WERI-Rb-1 (cell line): ENCODE measurements around the gene BEGAIN.

Source experiments
- DNase-seq: peaks from one replicate; pipeline ENCODE4 v3.0.0-alpha.2; 2020
- H3K27ac ChIP-seq: fragments of 250-450 bp; sonication (Bioruptor Pico); 2 replicates; pipeline ENCODE4 v1.5.1; 2020; ENCODE audit warnings: mild to moderate bottlenecking, moderate library complexity
- H3K27me3 ChIP-seq: fragments of 250-450 bp; sonication (Bioruptor Pico); 2 replicates; pipeline ENCODE4 v1.5.1; 2021; ENCODE audit warnings: mild to moderate bottlenecking, low read depth, moderate library complexity; ENCODE audit not compliant: insufficient read depth, severe bottlenecking
- H3K36me3 ChIP-seq: fragments of 250-450 bp; sonication (Bioruptor Pico); 2 replicates; pipeline ENCODE4 v1.5.1; 2020; ENCODE audit warnings: mild to moderate bottlenecking, moderate library complexity
- H3K4me3 ChIP-seq: 2 replicates; pipeline ENCODE4 v1.5.1; 2011; ENCODE audit warnings: low read depth, mild to moderate bottlenecking, control low read depth, low read length
- H3K9me3 ChIP-seq: fragments of 250-450 bp; sonication (Bioruptor Pico); 2 replicates; pipeline ENCODE4 v1.5.1; 2021; ENCODE audit warnings: mild to moderate bottlenecking, moderate library complexity; ENCODE audit not compliant: severe bottlenecking
- CTCF ChIP-seq: IDR thresholded peaks from 2 replicates; pipeline ENCODE4 v1.5.1; 2011; ENCODE audit warnings: low read depth, mild to moderate bottlenecking, control low read depth, inconsistent platforms, low read length

The BEGAIN gene

DNA sequence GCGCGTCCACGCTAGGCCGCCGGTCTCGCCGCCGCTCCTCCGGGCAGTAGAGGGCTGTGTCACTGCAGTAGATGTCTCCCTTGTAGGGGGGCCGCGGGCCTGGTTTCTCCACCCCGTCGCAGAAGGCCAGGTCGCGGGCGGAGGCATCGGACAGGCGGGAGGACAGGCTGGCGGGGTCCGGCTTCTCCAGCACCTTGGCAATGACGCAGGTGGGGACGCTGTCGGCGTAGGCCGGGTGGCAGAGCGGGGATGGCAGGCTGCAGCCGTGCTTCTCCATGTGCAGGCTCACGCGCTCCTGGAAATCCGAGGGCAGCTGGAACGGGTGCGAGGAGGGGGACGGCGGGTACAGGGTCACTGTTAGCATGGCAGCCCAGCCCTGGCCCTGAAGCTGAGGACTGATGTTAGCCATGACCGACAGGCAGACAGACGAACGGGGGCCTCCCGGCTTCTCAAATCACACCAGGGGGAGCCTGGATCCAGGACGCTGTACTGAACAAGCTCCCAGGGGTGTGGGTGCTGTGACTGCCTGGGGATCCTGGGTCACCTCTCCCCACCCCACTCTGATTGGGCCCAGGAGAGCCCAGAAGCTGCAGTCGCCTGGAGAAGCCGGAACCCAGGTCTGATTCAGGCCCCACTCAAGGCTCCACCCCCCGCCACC is 48.1 kb downstream of the BEGAIN start:
- no peaks in the 10 kb centered on the region for H3K36me3 ChIP-seq
- H3K4me3 ChIP-seq: no peak overlapping the region
- no peaks in the 10 kb centered on the region for H3K9me3 ChIP-seq
- H3K27me3 ChIP-seq: no peaks in the 10 kb centered on the region
- no peak for DNase-seq
- H3K27ac ChIP-seq: no peak overlapping the region
- TF ChIP-seq CTCF: no peak

DNA sequence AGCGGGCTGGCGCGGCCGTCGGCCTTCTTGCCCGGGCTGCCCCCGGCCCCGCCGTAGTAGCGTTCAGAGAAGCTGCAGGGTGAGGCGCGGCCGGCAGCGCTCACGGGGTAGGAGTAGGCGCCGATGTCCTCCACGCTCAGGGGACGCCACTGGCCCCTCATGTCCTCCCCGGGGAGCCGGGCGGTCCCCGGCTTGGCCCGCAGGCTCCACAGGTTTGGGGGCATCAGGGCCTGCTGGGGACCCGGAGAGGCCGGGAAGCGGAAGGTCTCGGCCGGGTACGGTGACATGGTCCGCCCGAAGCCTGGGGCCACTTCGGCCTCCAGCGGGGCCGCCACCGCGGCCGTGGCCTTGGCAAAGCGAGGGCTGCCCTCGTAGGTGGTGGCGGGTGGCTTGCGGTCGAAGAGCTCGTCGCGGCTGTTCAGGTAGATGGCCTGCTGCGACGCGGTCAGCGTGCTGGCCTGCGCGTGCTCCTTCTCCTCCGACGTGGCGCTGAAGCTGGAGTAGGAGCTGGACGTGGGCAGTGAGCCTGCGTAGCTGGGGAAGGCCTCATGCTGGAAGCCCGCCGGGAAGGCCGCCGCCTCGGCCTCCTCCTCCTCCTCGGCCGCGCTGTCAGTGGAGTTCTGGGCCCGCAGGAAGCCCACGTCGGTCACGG is 48.7 kb downstream of the BEGAIN start:
- H3K4me3 ChIP-seq: no peak overlapping the region
- H3K27ac ChIP-seq: no peak overlapping the region
- H3K9me3 ChIP-seq: no peaks in the 10 kb centered on the region
- no peak for DNase-seq
- H3K27me3 ChIP-seq: no peaks in the 10 kb centered on the region
- no peak for TF ChIP-seq CTCF
- no peaks in the 10 kb centered on the region for H3K36me3 ChIP-seq

DNA sequence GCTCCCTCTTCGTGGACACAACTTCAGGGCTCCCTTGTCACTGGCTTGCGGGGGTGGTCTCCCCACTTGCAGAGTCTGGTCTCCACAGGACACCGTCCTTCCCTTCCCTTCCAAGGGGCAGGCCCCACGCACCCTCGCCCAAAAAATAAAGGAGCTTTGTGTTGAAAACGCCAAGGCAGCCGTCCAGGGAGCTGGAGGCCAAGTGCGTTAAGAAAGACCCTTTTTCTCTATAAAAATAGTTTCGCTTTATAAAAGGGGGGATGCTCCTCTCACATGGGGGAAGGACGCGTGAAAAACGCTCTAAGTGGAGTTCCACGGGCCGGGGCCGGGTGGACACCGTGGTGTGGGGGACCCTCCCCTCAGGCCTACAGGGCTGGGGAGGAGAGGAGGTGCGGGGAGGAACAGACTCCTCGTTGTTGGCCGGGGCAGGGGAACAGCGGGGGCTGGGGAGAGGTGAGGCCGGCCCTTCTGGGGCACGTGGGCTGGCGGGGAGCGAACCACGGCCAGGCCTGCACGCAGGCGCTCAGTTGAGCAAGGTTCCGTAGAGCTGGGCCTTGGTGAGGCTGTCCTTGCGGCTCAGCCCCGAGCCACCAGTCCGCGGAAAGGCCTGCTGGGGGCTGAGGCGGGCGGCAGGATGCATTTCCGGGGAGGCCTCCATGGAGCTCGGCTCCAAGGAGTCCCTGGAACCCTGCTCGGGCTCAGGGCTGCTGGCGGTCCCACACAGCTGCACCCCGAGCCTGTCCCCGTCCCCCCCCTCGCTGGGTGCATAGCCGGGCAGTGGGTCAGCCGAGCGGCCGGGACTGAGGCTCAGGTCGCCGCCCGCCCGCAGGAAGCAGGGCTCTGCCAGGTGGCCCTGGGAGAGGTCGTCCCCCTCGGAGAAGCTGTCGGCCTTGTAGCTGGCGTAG is 49.5 kb downstream of the BEGAIN start:
- TF ChIP-seq CTCF: no peak
- H3K9me3 ChIP-seq: no peaks in the 10 kb centered on the region

DNA sequence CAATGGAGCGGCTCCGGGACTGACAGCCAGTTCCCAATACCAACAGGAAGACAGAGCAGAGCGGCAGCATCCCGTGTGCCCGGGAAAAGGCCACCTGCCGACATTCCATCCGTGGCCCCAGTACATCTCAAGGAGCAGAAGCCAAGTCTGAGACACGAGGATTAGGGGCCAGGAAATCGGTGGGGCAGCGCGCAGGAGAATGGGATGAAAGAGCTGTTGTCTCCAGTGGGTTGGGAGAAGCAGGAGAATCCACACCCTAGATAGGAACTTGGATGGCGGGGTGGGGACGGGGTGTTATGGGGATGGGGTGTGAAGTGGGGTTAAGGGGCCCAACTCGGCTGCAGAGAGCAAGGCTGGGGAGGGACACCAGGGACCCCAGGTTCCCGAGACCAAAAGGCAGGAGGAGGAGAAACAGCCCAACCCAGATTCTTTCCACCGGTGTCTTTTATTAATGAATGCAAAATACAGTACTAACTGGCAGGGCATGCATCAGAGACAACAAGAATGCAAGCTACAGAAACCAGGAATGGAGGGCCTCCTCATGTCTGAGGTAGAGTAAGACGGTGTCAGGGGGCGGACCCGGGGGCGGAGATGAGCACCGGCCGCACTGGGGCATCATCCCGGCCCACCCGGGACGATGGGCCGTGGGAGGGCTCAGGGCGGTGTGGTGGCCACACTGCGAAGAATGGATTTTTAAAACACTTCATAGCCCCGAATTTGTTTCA is 50.3 kb downstream of the BEGAIN start:
- Histone ChIP-seq H3K9me3 (no peaks in the 10 kb centered on the region), H3K27me3 (no peaks in the 10 kb centered on the region), H3K4me3 (no peak overlapping the region), H3K36me3 (no peaks in the 10 kb centered on the region), H3K27ac (no peak overlapping the region)
- peak; percentile 3 for DNase-seq
- TF ChIP-seq CTCF: no peak

More for the DNA sequence above, 49.5 kb downstream of the BEGAIN start:
- Histone ChIP-seq H3K27me3 (no peaks in the 10 kb centered on the region), H3K36me3 (no peaks in the 10 kb centered on the region), H3K27ac (no peak overlapping the region), H3K4me3 (no peak overlapping the region)
- DNase-seq: no peak

DNA sequence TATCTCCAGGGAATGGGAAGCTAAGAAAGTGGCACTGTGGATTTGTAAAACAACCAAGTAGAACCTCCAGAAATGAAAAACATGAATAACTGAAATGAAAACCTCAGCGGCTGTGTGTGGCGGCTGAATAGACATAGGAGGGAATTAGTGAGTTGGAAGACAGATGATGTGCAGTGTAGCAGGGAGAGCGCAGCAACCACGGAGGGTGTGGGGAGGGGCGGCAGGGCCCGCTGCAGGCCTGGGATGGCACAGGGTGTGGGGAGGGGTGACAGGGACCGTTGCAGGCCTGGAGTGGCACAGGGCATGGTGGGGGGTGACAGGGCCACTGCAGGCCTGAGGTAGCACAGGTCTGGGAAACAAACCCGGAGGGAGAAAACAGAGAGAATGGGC is 51.1 kb downstream of the BEGAIN start:
- Histone ChIP-seq H3K27me3 (no peaks in the 10 kb centered on the region), H3K9me3 (no peaks in the 10 kb centered on the region), H3K27ac (no peak overlapping the region), H3K36me3 (no peaks in the 10 kb centered on the region), H3K4me3 (no peak overlapping the region)
- DNase-seq: peak; percentile 5
- TF ChIP-seq CTCF: no peak
